ENCODE results near the gene BICDL2.

- no peak for TF ChIP-seq CTCF (IDR thresholded peaks at IDR 0.05)
- TF ChIP-seq POLR2A (IDR thresholded peaks at IDR 0.05): no peak
These were observed 7.9 kb downstream of the BICDL2 start for GRCh38 chr16:3028716-3029319.

Measured in body of pancreas (tissue), 4 donors.